Stomach smooth muscle (tissue), 2 donors: ENCODE data around the gene TMUB1.

Experiments
- H3K27ac ChIP-seq: one replicate; pipeline ENCODE4 v1.7.0; 2013; ENCODE audit warnings: mild to moderate bottlenecking, low read length, inconsistent platforms
- H3K27me3 ChIP-seq, 2 donors: one replicate each; pipeline ENCODE4 v1.7.0; 2013; ENCODE audit warnings: low read length in 2 of 2; ENCODE audit not compliant: insufficient read depth in 2 of 2, control insufficient read depth in 1 of 2
- H3K36me3 ChIP-seq, 2 donors: one replicate each; pipeline ENCODE4 v1.7.0; 2013; ENCODE audit warnings: low read length in 2 of 2; ENCODE audit not compliant: control insufficient read depth in 2 of 2, insufficient read depth in 2 of 2
- H3K4me1 ChIP-seq: one replicate; pipeline ENCODE4 v1.7.0; 2013; ENCODE audit warnings: low read length; ENCODE audit not compliant: control insufficient read depth, insufficient read depth
- H3K4me3 ChIP-seq, 2 donors: one replicate each; pipeline ENCODE4 v1.7.0; 2013; ENCODE audit warnings: low read length in 2 of 2
- H3K9ac ChIP-seq, 2 donors: one replicate each; pipeline ENCODE4 v1.7.0; 2013; ENCODE audit warnings: low read length in 2 of 2, mild to moderate bottlenecking in 1 of 2
- H3K9me3 ChIP-seq, 2 donors: one replicate each; pipeline ENCODE4 v1.7.0; 2013; ENCODE audit warnings: low read length in 2 of 2; ENCODE audit not compliant: control insufficient read depth in 2 of 2
- donor health status: healthy.
- donor health status: Pancreatic carcinoma.

The TMUB1 gene

GRCh38 chr7:151057989-151058780 lies 25.1 kb downstream of the TMUB1 start:
- Histone ChIP-seq H3K4me1 (peaks cover 52% of the 10 kb centered on the region), H3K27ac (peak overlapping the region; percentile 98), H3K36me3 (no peaks in the 10 kb centered on the region), H3K4me3 (peak overlapping the region; percentile 88 to 96), H3K27me3 (no peaks in the 10 kb centered on the region), H3K9me3 (no peaks in the 10 kb centered on the region), H3K9ac (peak overlapping the region; percentile 75 to 91)

DNA sequence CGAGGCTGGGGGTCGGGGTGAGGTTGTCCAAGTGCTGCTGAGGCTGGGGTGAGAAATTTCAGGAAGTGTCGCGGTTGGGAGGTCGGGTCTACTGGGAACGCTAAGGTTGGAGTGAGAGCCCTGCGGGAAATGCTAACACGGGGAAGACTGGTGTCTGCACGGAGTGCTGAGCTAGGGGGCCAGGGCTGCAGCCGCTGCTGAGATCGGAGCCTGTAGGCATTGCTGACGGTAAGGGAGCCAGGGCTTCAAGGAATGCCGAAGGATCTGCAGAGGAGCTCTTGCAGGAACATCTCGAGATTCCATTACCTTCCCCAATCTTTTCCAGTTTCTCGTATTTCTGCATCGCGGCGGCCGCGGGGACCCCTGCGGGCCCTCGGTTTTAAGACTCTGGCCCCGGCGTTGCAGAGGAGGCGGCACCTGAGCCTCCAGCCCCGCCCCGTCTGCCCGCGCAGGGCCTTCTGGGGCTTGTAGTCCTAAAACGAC lies 25.7 kb downstream of the TMUB1 start, which contains the start of gene CDK5:
Gene CDK5, minus strand, starts transcription at position 392 of the 483 bp plus-strand sequence. Its CDS starts 49 bp downstream, at position 343.
- peak within 1 kb of the TSS; percentile 98 for H3K27ac ChIP-seq
- H3K36me3 ChIP-seq: no peaks in the 10 kb centered on the region
- peak within 1 kb of the TSS; percentile 88 to 96 for H3K4me3 ChIP-seq
- peak within 1 kb of the TSS; percentile 75 to 91 for H3K9ac ChIP-seq
- peaks cover 47% of the 10 kb centered on the region for H3K4me1 ChIP-seq
- no peaks in the 10 kb centered on the region for H3K9me3 ChIP-seq
- no peaks in the 10 kb centered on the region for H3K27me3 ChIP-seq

- Histone ChIP-seq H3K4me3 (peak overlapping the region; percentile 88 to 96), H3K27me3 (no peaks in the 10 kb centered on the region), H3K9ac (peak overlapping the region; percentile 60 to 64), H3K27ac (no peak overlapping the region), H3K4me1 (peaks cover 41% of the 10 kb centered on the region), H3K36me3 (no peaks in the 10 kb centered on the region), H3K9me3 (no peaks in the 10 kb centered on the region)
These were observed 26.4 kb downstream of the TMUB1 start for GRCh38 chr7:151056666-151057505.

GRCh38 chr7:151056283-151056665 lies 27.0 kb downstream of the TMUB1 start:
- peaks cover 35% of the 10 kb centered on the region for H3K4me1 ChIP-seq
- H3K36me3 ChIP-seq: no peaks in the 10 kb centered on the region
- H3K27me3 ChIP-seq: no peaks in the 10 kb centered on the region
- no peaks in the 10 kb centered on the region for H3K9me3 ChIP-seq
- no peak overlapping the region for H3K4me3 ChIP-seq
- H3K27ac ChIP-seq: no peak overlapping the region
- H3K9ac ChIP-seq: no peak overlapping the region

GRCh38 chr7:151053751-151054150 lies 29.5 kb downstream of the TMUB1 start:
- Histone ChIP-seq H3K27me3 (no peaks in the 10 kb centered on the region), H3K9me3 (no peaks in the 10 kb centered on the region), H3K4me1 (peaks cover 24% of the 10 kb centered on the region), H3K36me3 (no peaks in the 10 kb centered on the region), H3K27ac (no peak overlapping the region), H3K4me3 (no peak overlapping the region), H3K9ac (no peak overlapping the region)

DNA sequence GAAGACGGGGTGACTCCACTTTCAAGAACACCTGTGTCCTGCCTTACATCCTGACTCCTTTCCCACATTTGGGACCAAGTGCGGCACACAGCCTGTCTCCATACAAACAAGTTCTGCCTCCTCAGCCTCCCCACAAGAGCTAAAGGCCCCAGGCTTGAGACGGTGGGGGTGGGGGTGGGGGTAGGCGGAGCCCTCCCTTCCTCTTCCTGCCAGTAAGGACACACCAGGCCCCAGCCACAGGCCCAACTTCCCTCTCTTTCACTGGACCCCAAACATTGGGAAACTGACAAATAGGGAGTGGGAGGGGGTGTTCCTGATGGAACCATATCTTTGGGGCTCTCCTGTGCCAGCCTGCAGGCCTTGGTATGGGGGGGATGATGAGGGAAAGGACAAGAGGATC lies 30.2 kb downstream of the TMUB1 start:
- H3K36me3 ChIP-seq: no peaks in the 10 kb centered on the region

DNA sequence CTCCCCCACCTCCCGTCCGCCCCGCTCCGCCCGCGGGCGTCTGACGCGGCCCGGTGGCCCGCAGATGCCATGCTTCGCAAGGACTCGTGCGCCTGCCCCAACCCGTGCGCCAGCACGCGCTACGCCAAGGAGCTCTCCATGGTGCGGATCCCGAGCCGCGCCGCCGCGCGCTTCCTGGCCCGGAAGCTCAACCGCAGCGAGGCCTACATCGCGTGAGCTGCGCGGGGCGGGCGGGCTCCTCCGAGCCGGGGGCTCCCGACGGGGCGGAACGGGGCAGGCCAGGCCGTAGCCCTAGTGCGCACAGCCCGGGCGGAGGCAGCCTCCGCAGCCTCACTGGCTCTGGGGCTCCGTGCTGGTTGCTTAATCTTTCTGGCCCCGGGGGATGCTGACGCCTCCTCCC lies 32.2 kb downstream of the TMUB1 start:
- Histone ChIP-seq H3K9ac (no peak overlapping the region), H3K9me3 (no peaks in the 10 kb centered on the region)

More for the DNA sequence above, 30.2 kb downstream of the TMUB1 start:
- H3K27me3 ChIP-seq: no peaks in the 10 kb centered on the region
- H3K27ac ChIP-seq: no peak overlapping the region
- peaks cover 17% of the 10 kb centered on the region for H3K4me1 ChIP-seq
- H3K9ac ChIP-seq: no peak overlapping the region
- no peaks in the 10 kb centered on the region for H3K9me3 ChIP-seq
- no peak overlapping the region for H3K4me3 ChIP-seq

GRCh38 chr7:151048911-151049463 lies 34.3 kb downstream of the TMUB1 start:
- Histone ChIP-seq H3K27me3 (no peaks in the 10 kb centered on the region), H3K27ac (no peak overlapping the region), H3K4me3 (no peak overlapping the region), H3K9me3 (no peaks in the 10 kb centered on the region), H3K9ac (no peak overlapping the region), H3K4me1 (peaks cover 9% of the 10 kb centered on the region), H3K36me3 (peaks cover 0 to 9% of the 10 kb centered on the region in 2 donors)

More for the DNA sequence above, 32.2 kb downstream of the TMUB1 start:
- peak overlapping the region in 1 of 2 donors; percentile 8 for H3K4me3 ChIP-seq
- H3K27me3 ChIP-seq: no peaks in the 10 kb centered on the region
- peaks cover 9% of the 10 kb centered on the region for H3K4me1 ChIP-seq
- no peak overlapping the region for H3K27ac ChIP-seq
- H3K36me3 ChIP-seq: peaks cover 0 to 2% of the 10 kb centered on the region in 2 donors

GRCh38 chr7:151047976-151048815 lies 35.1 kb downstream of the TMUB1 start, which contains the start of gene ASIC3:
Gene ASIC3 (plus strand): TSS chr7:151048531. CDS start chr7:151048886, 355 bp downstream.
- H3K27me3 ChIP-seq: no peaks in the 10 kb centered on the region
- H3K9ac ChIP-seq: no peak within 1 kb of the TSS
- peaks cover 0 to 9% of the 10 kb centered on the region in 2 donors for H3K36me3 ChIP-seq
- peaks cover 9% of the 10 kb centered on the region for H3K4me1 ChIP-seq
- H3K9me3 ChIP-seq: no peaks in the 10 kb centered on the region
- H3K4me3 ChIP-seq: no peak within 1 kb of the TSS
- H3K27ac ChIP-seq: no peak within 1 kb of the TSS
